Lower leg skin (tissue), 3 donors: ENCODE data around the gene SPIRE1.

ENCODE experiments used
- POLR2A ChIP-seq, 2 donors: fragments of 450-650 bp; IDR thresholded peaks; one replicate each; pipeline ENCODE4 v1.6.1; 2016 to 2017; ENCODE audit warnings: antibody characterized with exemption in 2 of 2, mild to moderate bottlenecking in 1 of 2, moderate library complexity in 1 of 2
- TF ChIP-seq, protein P1 (sequence below), 3 donors: fragments of 450-650 bp; IDR thresholded peaks; one replicate each; pipeline ENCODE4 v1.5.1; 2016; ENCODE audit warnings: antibody characterized with exemption in 3 of 3, mild to moderate bottlenecking in 3 of 3, moderate library complexity in 2 of 3

DNA sequence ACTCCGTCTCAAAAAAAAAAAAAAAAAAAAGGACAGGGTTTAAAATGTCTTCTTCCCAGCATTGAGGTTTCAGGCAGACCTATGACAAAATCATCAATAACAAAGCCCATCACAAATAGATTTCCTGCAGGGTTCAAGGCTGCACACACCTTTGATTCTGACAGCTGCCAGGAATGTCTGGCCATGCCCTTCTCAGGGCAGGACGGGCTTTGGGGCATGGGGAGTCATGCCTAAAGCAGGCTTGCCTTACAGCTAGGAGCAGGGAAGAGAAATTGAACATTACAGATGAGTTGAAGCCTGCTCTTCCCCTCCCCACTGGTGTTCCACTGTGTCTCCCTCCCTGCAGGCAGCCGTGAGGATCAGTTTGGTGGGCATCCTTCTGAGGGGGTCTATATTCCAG, 246.5 kb downstream of the SPIRE1 start:
- TF ChIP-seq, protein P1, sequence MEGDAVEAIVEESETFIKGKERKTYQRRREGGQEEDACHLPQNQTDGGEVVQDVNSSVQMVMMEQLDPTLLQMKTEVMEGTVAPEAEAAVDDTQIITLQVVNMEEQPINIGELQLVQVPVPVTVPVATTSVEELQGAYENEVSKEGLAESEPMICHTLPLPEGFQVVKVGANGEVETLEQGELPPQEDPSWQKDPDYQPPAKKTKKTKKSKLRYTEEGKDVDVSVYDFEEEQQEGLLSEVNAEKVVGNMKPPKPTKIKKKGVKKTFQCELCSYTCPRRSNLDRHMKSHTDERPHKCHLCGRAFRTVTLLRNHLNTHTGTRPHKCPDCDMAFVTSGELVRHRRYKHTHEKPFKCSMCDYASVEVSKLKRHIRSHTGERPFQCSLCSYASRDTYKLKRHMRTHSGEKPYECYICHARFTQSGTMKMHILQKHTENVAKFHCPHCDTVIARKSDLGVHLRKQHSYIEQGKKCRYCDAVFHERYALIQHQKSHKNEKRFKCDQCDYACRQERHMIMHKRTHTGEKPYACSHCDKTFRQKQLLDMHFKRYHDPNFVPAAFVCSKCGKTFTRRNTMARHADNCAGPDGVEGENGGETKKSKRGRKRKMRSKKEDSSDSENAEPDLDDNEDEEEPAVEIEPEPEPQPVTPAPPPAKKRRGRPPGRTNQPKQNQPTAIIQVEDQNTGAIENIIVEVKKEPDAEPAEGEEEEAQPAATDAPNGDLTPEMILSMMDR (IDR thresholded peaks at IDR 0.05), result no peak
- no peak for TF ChIP-seq POLR2A (IDR thresholded peaks at IDR 0.05)
